Heart left ventricle (tissue), 16 donors: ENCODE data around the gene SPECC1L. TPM values are rescaled to one million over a fixed set of nuclear protein-coding genes. Genes with fewer than 3 reads are reported as not detected.

Experiments used
- ATAC-seq, 4 donors: fragments of 200-7000 bp; cut with Tn5 transposase; one replicate each; pipeline ENCODE4 v1.9.1; 2020 to 2022; ENCODE audit warnings: moderate library complexity in 4 of 4, mild to moderate bottlenecking in 3 of 4, moderate number of reproducible peaks in 1 of 4
- DNase-seq, 5 donors: peaks; one replicate each; pipeline ENCODE4 v3.0.0-alpha.2; 2020
- H3K27ac ChIP-seq, 12 donors: fragments of 200-600 bp; sonication (generic) in 4 of 12; one replicate each; pipeline versions ENCODE4 v1.5.0 to v1.8.0; 2016 to 2022; ENCODE audit warnings: mild to moderate bottlenecking in 2 of 12
- H3K27me3 ChIP-seq, 9 donors: fragments of 200-600 bp; sonication (generic) in 2 of 9; one replicate each; pipeline versions ENCODE4 v1.5.1 to v1.8.0; 2016 to 2022; ENCODE audit warnings: mild to moderate bottlenecking in 3 of 9
- H3K36me3 ChIP-seq, 9 donors: fragments of 200-600 bp; sonication (generic) in 2 of 9; one replicate each; pipeline versions ENCODE4 v1.5.0 to v1.8.0; 2018 to 2022; ENCODE audit warnings: mild to moderate bottlenecking in 2 of 9
- H3K4me1 ChIP-seq, 12 donors: fragments of 200-600 bp; sonication (generic) in 4 of 12; one replicate each; pipeline versions ENCODE4 v1.5.0 to v1.8.0; 2016 to 2022; ENCODE audit warnings: mild to moderate bottlenecking in 3 of 12
- H3K4me3 ChIP-seq, 12 donors: fragments of 200-600 bp; sonication (generic) in 4 of 12; one replicate each; pipeline versions ENCODE4 v1.5.0 to v1.8.0; 2017 to 2022; ENCODE audit warnings: mild to moderate bottlenecking in 9 of 12, moderate library complexity in 4 of 12
- H3K9me3 ChIP-seq, 12 donors: fragments of 200-600 bp; sonication (generic) in 4 of 12; one replicate each; pipeline versions ENCODE4 v1.5.0 to v1.8.0; 2016 to 2022; ENCODE audit warnings: mild to moderate bottlenecking in 1 of 12
- POLR2A ChIP-seq, 2 donors: fragments of 450-650 bp; IDR thresholded peaks; one replicate each; pipeline ENCODE4 v1.6.1; 2017; ENCODE audit warnings: antibody characterized with exemption in 2 of 2, mild to moderate bottlenecking in 2 of 2, moderate library complexity in 2 of 2
- WGBS, 4 donors: extraction: QIAGEN DNeasy Blood & Tissue Kit in 2 of 4; methylation state at CpG; one replicate each; pipeline versions ENCODE4 v1.1.5 to v1.1.7; 2013 to 2018; 5-methylcytosine and 5-hydroxymethylcytosine counted together
- intact Hi-C, 10 donors: fragments of 100-400 bp; cut with DNase I; formaldehyde crosslinking; loops; one replicate each; pipeline versions ENCODE4 v1.11.1 to v1.14.2; 2022
- polyA plus RNA-seq, 2 donors: library from polyadenylated mRNA; stranded (reverse); fragments of 200-250 nt; gene quantifications; one replicate each; pipeline ENCODE4 v1.2.3, GENCODE V29; 2013
- total RNA-seq, 9 donors: library from RNA; depleted of rRNA in 2 of 9; stranded (reverse); fragments of >200 nt in 2 of 9; fragmentation: NEBNext Ultra II Directional in 3 of 9; extraction: Animal tissue kit (Norgen Biotek cat#: 25700) in 3 of 9; gene quantifications; one replicate each; pipeline versions ENCODE4 v1.1.0 to v1.2.4, GENCODE V29; 2016 to 2023
- TF ChIP-seq, protein P1 (sequence below), 12 donors: fragments of 200-600 bp; sonication (generic) in 4 of 12; IDR thresholded peaks; one replicate each; pipeline versions ENCODE4 v1.5.0 to v1.8.0; 2018 to 2022; ENCODE audit warnings: antibody characterized with exemption in 12 of 12, mild to moderate bottlenecking in 5 of 12
- donor health status: ischemic (EF 13 %, LVEDD 7.1; RV severe dilation, severe dysfunction).
- donor health status: healthy with polysubstance abuse.
- donor health status: DM: no; HTN: yes; CAD: no.
- donor health status: DM: no; HTN: no; CAD: no.
- donor health status: ischemic (EF 25% LVEDD 6.9; RV normal size, moderate dysfunction).
- donor health status: ischemic (EF 25% LVEDD 5.7; RV mildly dilated, moderate dysfunction).
- donor health status: healthy.
- donor health status: DM: yes; HTN: yes; CAD: no.
- donor health status: ischemic (EF 35%, LVEDD 5.7; RV mildly dilated, moderate dysfunction).
- donor health status: nonischemic (EF 11% LVEDD 7.7; RV severe dilation, severe dysfunction).
- donor health status: DM: yes; HTN: yes; CAD: no.
- donor health status: PGD.
- donor health status: ischemic (EF 29% LVEDD 5.4; RV normal size, mild dysfunction).
- donor health status: nonischemic (EF 23%, LVEDD 6.1; RV moderate dilation, normal function).

SPECC1L gene
- total and polyA plus RNA-seq, 11 donors = 9.8 to 65.3 (median 38.9) TPM

DNA sequence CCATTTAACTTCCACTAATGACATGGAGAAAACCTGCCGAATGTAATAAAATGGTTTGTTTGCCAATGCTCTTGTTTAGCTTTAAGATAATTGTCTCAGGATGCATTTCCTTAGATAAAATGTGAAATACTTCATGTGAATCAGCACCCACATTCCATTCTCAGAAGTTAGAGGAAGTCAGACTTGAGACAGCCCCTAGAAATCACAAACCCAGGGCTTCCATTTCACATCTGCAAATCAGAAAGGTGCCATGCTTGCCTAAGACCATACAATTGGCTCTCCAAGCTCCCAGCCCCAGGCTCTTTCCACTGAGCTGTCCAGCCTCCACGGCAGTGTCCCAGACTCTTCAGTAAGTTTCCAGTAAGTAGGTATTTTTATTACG, 121.2 kb downstream of the SPECC1L start:
- Histone ChIP-seq H3K4me3 (no peak overlapping the region), H3K4me1 (peaks cover 10 to 65% (median 49%) of the 10 kb centered on the region in 12 donors)
- TF ChIP-seq, protein P1, sequence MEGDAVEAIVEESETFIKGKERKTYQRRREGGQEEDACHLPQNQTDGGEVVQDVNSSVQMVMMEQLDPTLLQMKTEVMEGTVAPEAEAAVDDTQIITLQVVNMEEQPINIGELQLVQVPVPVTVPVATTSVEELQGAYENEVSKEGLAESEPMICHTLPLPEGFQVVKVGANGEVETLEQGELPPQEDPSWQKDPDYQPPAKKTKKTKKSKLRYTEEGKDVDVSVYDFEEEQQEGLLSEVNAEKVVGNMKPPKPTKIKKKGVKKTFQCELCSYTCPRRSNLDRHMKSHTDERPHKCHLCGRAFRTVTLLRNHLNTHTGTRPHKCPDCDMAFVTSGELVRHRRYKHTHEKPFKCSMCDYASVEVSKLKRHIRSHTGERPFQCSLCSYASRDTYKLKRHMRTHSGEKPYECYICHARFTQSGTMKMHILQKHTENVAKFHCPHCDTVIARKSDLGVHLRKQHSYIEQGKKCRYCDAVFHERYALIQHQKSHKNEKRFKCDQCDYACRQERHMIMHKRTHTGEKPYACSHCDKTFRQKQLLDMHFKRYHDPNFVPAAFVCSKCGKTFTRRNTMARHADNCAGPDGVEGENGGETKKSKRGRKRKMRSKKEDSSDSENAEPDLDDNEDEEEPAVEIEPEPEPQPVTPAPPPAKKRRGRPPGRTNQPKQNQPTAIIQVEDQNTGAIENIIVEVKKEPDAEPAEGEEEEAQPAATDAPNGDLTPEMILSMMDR (IDR thresholded peaks at IDR 0.05) = no peak
- no peak for TF ChIP-seq POLR2A (IDR thresholded peaks at IDR 0.05)

DNA sequence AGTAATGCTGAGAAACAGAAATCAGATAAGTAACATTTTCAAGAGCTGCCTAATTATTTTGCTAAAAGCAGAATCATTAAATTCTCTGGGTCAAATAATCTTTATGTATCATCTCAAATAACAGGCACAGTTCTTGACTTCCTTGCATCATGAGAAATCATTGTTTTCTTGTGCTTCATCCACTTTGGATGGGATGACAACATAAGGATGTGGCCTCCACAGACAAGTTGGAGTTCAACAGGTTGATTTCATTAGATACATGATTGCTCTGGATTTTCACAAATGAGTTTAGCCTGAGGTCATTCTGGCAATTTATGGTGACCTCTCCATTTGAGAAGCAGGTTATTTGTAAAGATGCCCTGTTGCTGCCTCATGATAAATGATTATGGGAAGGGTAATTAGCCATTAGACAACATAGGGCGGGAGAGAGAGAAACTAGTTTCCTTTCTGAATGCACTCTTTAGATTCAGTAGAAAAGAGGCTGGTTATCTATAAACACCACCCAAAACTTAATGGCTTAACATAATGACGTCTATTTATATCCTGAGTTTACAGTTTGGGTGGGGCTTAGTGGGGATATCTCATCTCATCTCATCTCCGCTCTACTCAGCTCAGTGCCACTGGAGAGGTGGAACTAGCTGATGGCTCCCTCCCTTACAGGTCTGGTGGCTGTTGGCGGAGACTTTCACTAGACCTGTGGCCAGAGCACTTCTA, 121.7 kb downstream of the SPECC1L start:
- ATAC-seq = peak in 1 of 4 donors; percentile 7
- no peaks in the 10 kb centered on the region for H3K9me3 ChIP-seq
- intact Hi-C loops = no loop called here
- H3K27me3 ChIP-seq = no peaks in the 10 kb centered on the region
- H3K36me3 ChIP-seq = peaks cover 0 to 29% (median 18%) of the 10 kb centered on the region in 9 donors
- no peak for DNase-seq
- peaks cover 10 to 68% (median 51%) of the 10 kb centered on the region in 12 donors for H3K4me1 ChIP-seq
- 72 to 80% (median 76%) methylated on average over 4 of the region's 4 CpGs for WGBS, 4 donors
- peak overlapping the region in 7 of 12 donors; percentile 52 to 80 (median 75) for H3K27ac ChIP-seq
- TF ChIP-seq POLR2A (IDR thresholded peaks at IDR 0.05) = no peak
- H3K4me3 ChIP-seq = no peak overlapping the region

More for the DNA sequence above, 121.2 kb downstream of the SPECC1L start:
- Histone ChIP-seq H3K36me3 (peaks cover 0 to 24% (median 12%) of the 10 kb centered on the region in 9 donors), H3K27me3 (no peaks in the 10 kb centered on the region), H3K27ac (peak overlapping the region in 11 of 12 donors; percentile 52 to 80 (median 73)), H3K9me3 (no peaks in the 10 kb centered on the region)
- DNase-seq (peak in 1 of 5 donors; percentile 20), ATAC-seq (peak in 1 of 4 donors; percentile 18)
- 73 to 79% (median 76%) methylated on average over 3 of the region's 3 CpGs for WGBS, 4 donors
- intact Hi-C loops = no loop called here

DNA sequence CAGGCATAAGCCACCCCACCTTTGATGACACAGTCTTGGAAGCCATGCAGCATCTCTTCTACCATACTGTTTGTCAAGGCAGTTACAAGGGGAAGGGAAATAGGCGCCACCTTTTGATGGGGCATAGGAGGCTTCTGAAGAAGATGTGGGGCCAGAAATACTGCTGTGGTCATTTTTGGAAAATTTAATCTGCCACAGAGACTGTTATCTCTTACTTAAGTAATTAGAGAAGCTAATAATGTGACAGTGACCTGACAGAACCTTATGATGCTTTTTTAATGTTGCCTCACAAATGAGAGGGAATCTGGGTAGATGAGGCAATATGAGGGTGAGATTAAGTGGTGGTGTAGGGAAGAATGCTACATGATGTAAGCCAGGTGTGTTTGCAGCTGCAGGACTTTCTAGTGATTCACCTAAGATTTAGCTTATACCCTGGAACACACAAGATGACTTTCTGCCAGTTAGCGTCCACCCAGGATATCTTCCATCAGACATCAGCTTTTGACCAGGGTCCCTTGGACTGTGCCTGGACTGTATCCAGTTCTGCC, 122.5 kb downstream of the SPECC1L start:
- H3K9me3 ChIP-seq = no peaks in the 10 kb centered on the region
- peak overlapping the region in 3 of 12 donors; percentile 2 to 80 (median 34) for H3K27ac ChIP-seq
- intact Hi-C loops = no loop called here
- WGBS, 4 donors = 84 to 100% (median 92%) methylated on average over 2 of the region's 2 CpGs
- TF ChIP-seq, protein P1 (IDR thresholded peaks at IDR 0.05) = no peak
- no peak for TF ChIP-seq POLR2A (IDR thresholded peaks at IDR 0.05)
- no peak overlapping the region for H3K4me3 ChIP-seq
- ATAC-seq = no peak
- DNase-seq = no peak
- no peaks in the 10 kb centered on the region for H3K27me3 ChIP-seq
- H3K36me3 ChIP-seq = peaks cover 0 to 34% (median 22%) of the 10 kb centered on the region in 9 donors
- H3K4me1 ChIP-seq = peaks cover 10 to 74% (median 51%) of the 10 kb centered on the region in 12 donors

DNA sequence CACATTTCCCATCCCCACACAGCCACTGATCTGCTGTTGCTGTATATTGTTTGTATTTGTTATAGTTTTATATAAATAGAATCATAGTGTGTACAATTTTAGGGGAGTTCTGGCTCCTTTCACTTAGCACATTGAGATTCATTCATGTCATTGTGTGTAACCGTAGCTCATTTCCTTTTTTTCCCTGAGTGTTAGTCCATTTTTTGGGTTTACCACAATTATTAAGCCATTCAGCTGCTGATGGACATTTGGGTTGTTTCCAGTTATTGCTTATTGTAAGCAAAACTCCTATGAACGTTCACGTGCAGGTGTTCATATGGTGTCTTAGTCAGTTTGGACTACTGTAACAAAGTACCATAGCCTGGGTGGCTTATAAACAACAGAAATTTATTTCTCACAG, 123.2 kb downstream of the SPECC1L start:
- TF ChIP-seq, protein P1 (IDR thresholded peaks at IDR 0.05) = no peak
- TF ChIP-seq POLR2A (IDR thresholded peaks at IDR 0.05) = no peak
- H3K36me3 ChIP-seq = peaks cover 0 to 40% (median 23%) of the 10 kb centered on the region in 9 donors
- 51 to 70% (median 58%) methylated on average over 3 of the region's 3 CpGs for WGBS, 4 donors
- no peak for ATAC-seq
- H3K27me3 ChIP-seq = no peaks in the 10 kb centered on the region
- no peaks in the 10 kb centered on the region for H3K9me3 ChIP-seq
- peaks cover 10 to 74% (median 51%) of the 10 kb centered on the region in 12 donors for H3K4me1 ChIP-seq
- no peak for DNase-seq
- H3K4me3 ChIP-seq = no peak overlapping the region
- intact Hi-C loops = no loop called here
- no peak overlapping the region for H3K27ac ChIP-seq
